GM12872 (cell line): Measurements from ENCODE around the gene CCDC106.

Experiments
- TF ChIP-seq, protein P1 (sequence below): IDR thresholded peaks from 3 replicates; pipeline ENCODE4 v1.5.1; 2011; ENCODE audit warnings: low read depth, mild to moderate bottlenecking, low read length, moderate library complexity; ENCODE audit not compliant: insufficient read depth

Gene CCDC106

DNA sequence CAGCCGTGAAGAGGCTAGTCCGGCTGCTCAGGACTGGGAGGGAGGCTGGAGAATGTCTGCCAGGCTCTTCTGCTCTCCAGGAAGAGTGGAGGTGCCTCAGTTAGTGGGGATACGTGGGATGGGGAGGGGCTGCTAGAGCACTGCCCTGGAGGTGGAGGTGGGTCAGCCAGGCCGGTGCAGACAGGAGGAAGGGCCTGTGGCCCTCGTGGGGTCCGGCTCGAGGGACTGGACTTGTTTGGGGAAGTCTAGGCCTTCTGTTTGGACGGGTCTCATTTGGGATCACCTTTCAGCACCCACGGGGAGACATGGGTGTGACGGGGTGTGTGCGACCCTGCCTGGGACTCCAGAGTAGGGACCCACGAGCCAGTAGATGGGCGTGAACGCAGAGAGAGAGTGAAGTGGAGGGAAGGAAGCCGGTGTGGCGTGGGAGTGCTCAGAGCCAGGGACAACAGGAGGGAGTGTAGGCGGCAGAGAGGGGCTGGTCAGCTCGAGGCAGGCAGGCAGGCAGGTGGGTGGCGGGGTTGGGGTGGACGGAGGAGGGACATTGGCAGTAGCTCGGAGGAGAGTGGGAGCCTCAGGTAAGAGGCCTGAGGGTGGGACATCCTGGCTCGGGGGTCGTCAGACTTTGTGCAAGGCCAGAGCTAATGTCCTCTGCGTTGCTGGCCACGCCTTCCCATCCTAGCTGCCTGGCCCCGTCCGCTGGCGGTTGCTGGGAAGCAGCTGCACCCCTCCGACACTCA, 38.5 kb downstream of the CCDC106 start:
- TF ChIP-seq, protein P1, sequence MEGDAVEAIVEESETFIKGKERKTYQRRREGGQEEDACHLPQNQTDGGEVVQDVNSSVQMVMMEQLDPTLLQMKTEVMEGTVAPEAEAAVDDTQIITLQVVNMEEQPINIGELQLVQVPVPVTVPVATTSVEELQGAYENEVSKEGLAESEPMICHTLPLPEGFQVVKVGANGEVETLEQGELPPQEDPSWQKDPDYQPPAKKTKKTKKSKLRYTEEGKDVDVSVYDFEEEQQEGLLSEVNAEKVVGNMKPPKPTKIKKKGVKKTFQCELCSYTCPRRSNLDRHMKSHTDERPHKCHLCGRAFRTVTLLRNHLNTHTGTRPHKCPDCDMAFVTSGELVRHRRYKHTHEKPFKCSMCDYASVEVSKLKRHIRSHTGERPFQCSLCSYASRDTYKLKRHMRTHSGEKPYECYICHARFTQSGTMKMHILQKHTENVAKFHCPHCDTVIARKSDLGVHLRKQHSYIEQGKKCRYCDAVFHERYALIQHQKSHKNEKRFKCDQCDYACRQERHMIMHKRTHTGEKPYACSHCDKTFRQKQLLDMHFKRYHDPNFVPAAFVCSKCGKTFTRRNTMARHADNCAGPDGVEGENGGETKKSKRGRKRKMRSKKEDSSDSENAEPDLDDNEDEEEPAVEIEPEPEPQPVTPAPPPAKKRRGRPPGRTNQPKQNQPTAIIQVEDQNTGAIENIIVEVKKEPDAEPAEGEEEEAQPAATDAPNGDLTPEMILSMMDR = no peak

DNA sequence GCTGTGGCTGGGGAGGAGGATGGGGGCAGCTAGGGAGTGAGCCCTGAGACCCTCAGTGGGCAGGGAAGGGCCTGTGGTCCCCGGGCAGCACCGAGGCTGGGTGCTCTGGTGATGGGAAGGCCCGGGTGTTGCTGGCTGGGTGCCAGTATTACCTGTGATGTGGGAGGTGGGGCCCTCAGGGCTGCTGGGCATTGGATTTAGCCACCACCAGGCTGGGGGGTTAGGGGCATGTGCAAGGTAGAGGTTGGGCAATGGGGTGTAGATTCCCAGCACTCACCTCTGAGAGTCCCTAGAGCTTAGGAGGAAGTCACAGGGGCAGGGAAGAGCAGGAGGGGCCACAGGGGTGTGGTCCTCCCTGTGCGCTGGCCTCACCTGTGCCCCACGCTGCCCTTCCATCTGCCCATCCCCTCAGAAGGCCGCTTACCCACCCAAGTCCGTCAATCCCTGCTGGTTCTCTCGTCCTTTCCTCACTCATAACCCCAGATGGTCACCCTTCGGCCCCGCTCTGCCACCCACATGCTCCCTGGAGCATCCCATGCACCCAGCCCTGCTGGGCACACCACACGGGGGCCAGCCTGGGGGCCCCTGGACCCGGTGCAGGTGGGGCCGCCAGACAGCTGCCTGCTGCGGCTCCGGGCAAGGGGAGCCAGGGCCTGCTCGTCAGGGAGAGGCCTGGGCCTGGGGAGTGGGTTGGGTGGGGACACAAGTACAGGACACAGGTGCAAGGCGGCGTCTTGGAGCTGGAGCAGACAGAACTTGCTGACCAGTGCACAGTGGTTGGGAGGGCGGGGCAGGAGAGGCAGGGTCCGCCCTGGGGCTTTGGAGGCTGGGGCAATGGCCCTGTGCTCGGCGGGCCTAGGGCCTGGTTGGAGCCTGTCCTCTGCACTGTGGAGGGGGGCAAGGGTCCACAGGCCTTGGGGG, 39.5 kb downstream of the CCDC106 start:
- TF ChIP-seq, protein P1 = no peak

DNA sequence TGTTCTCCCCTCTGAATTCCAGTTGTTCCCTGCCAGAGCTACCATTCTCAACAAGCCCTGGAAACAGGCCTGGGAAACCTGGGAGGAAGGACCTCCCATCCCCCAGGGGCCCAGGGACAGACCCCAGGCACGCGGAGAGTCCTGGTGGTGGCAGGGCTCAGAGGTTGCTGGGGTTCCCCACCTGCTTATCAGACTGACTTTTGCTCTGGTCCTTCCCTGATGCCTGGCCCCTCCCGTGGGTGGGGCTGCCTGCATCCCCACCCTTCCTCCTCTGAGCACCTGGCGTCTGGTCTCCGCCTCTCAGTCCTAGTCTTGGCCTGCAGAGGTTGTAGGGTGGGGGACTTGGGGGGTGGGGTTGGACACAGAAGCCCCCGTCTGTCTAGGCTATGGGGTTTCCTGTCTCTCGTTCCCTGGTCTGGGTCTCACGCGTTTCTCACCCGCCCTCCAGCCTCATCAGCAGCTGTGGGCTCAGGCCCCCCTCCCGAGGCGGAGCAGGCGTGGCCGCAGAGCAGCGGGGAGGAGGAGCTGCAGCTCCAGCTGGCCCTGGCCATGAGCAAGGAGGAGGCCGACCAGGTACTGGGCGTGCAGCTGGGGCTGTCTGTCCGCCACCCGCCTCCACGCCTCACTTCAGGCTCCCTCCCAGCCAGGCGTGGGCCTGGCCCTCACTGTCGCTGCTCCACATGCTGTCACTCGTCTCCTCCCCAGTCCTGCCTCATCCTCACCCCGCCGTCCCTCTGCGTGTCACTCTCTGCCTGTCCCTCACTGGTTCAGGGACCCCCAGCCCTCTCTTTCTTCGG, 40.6 kb downstream of the CCDC106 start:
- TF ChIP-seq, protein P1 = no peak

DNA sequence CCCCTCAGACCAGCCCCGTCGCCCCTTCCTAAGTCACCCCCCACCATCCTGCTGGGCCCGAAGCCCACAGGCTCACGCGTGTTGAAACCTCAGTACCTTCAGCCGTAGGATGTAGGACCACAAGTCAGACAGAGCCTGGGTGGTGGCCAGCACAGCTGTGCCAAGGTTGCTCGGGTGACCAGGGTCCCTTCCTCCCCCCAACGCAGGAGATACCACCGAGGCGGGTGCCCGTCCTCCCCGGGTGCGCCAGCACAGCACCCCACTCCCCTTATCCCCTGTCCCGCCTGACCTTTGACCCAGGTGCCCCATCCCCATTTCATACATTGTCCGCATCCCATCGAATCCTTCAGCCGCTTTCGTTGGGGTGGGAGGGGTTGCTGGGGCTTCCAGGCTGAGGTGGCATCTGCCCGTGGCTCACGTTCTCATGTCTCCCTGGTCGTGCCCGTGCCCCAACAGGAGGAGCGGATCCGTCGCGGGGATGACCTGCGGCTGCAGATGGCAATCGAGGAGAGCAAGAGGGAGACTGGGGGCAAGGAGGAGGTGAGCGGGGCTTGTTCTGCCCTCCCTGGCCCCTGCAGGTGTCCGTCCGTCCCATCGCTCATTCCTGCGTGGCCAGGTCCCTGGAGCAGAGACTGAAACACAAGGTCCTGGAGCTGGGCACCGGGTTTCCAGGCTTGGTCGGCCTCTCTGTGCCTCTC, 41.5 kb downstream of the CCDC106 start:
- TF ChIP-seq, protein P1 = no peak

DNA sequence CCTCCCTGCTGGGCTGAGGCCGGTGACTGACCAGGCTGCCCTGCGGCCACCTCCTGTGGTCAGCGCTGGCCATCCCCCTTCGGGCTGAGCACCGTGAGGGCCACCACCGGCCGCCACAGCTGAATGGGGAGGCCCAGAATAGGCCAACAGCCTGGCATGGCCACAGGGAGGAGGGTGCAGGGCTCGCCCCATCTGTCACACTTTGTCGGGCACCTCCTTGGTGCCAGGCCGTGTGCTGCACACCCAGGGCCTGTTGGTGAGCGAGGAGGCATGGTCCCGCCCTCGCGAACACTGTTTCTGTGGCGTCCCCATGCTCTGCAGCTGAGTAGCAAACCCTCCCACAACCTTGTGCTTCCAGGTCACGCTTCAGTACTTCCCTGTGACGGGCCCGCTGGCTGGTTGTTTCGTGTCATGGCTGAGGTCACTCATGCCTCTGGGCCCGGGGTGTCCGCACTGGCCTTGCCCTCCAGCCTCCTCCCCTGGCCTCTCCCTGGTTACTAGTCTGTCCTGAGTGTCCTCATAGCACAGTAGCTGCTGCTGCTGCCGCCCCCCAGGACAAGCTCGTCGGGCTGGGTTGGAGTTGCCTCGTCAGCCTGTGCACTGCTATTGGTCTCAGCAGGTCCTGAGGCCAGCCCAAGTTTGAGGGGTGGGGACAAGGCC, 42.2 kb downstream of the CCDC106 start:
- TF ChIP-seq, protein P1 = no peak

DNA sequence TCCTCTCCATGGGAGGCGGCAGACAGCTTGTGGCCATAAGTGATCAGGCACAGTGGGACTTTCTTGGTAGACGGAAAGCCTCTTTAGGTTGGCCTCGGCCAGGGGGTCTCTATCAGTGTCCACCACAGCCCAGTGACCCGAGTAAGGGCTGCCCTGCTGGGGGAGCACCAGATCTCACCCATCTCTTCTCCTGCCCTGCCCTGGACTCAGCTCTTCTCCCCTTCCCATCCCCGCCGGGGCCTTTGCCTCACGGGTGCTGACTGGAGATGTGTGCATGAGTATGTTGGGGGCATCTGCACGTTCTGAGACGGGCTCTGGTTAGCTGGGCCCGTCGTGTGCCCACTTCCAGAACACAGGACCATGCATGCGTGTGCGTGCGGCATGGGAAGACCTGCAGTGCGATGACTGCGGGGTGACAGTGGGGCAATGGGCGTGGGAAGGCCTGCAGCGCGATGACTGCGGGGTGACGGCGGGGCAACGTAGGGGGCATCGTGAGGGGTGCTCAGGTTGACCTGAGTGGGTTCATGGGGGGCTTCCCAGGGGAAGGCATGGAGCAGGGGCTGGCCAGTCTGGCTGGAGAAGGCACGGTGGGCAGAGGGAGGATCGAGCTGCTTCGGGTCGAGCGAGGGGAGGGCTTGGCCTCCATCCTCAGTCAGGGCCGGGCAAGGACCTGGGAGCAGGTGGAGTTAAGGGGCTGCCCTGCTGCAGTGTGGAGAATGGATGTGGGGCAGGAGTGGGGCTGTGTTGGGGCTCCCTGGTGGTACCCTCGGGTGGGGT, 42.9 kb downstream of the CCDC106 start:
- TF ChIP-seq, protein P1 = no peak
